Stimulated activated CD8-positive, alpha-beta memory T cell treated with anti-CD3 and anti-CD28 coated beads, Interleukin-7, amount 100 ng/mL, for 48 hours (primary cell): ENCODE results near the gene LCP1.
"Not testable (repeated sequence)": the region's sequence is repeated elsewhere in the genome, so short reads cannot be mapped to it uniquely, and the experiment has no call there.

Source experiments
- DNase-seq, 2 donors: peaks; one replicate each; pipeline ENCODE4 v3.0.0-alpha.2; 2020; ENCODE audit warnings: low read depth in 1 of 2; ENCODE audit errors: extremely low read depth in 1 of 2

Gene LCP1, protein sequence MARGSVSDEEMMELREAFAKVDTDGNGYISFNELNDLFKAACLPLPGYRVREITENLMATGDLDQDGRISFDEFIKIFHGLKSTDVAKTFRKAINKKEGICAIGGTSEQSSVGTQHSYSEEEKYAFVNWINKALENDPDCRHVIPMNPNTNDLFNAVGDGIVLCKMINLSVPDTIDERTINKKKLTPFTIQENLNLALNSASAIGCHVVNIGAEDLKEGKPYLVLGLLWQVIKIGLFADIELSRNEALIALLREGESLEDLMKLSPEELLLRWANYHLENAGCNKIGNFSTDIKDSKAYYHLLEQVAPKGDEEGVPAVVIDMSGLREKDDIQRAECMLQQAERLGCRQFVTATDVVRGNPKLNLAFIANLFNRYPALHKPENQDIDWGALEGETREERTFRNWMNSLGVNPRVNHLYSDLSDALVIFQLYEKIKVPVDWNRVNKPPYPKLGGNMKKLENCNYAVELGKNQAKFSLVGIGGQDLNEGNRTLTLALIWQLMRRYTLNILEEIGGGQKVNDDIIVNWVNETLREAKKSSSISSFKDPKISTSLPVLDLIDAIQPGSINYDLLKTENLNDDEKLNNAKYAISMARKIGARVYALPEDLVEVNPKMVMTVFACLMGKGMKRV

DNA sequence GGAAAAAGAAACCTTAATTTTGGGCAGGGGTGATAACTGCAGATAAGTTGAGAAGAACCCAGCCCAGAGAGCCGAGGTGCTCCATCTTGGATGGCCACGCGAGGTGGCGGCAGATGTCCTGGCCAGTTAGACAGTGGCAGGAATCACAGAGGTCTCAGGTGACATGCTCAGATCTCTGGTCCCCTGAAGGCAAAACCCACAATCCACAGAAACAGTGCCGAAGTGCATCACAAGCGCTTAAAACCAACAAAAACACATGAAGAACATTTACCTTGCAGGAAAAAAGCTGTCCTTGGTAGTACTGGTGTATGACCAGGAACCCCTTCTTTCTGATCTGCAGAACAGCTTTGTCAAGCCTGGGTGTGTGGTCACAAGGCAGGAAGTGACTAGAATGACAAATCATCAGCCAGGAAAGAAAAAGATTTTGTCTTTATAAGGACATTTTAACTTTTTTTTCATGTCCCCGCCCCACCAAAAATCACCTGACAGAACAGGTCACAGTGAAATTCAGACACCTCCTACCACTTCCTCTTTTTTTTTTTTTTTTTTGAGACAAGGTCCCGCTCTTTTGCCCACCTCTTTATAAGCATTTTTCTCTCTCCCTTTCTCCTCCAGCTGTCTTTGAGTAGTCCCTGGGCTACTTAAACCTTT, at the start of gene LCP1:
Gene LCP1 (minus strand): TSS at position 338 of the 651 bp plus-strand sequence. CDS start 22,515 bp downstream, outside the sequence.
- DNase-seq: peak in 1 of 2 donors; percentile 73

DNA sequence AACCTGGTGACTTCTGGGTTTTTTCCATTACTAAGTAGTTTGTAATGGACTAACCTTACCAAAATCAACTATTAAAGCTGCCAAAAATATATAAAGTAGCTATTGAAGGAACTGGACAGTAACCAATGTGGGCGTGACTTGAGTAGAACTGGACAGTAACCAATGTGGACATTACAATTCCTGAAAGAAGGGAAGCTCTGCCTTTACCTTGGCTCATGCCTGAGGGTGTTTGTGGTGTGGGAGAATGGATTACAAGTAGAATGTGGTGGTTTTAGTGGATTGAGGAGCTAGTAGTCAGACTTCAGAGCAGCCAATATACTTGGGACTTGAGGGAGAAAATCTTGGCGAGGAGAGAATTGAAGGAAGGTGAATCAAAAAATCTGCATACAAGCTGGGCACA, 47.3 kb upstream of the LCP1 start:
- no peak for DNase-seq

DNA sequence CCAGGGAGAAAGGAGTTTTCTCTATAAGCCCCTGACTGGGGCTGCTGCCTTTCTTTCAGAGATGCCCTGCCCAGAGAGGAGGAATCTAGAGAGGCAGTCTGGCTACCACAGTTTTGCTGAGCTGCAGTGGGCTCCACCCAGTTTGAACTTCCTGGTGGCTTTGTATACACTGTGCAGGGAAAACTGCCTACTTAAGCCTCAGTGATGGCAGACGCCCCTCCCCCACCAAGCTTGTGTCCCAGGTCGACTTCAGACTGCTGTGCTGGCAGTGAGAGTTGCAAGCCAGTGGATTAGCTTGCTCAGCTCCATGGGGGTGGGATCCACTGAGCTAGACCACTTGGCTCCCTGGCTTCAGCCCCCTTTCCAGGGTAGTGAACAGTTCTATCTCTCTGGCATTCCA, 38.3 kb upstream of the LCP1 start:
- not testable (repeated sequence) for DNase-seq

DNA sequence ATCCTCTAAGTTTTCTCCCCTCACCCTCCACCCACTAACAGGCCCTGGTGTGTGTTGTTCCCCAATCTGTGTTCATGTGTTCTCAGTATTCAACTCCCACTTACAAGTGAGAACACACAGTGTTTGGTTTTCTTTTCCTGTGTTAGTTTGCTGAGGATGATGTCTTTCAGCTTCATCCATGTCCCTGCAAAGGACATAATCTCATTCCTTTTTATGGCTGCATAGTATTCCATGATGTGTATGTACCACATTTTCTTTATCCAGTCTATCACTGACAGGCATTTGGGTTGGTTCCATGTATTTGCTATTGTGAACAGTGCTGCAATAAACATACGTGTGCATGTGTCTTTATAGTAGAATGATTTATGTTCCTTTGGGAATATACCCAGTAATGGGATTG, 32.8 kb upstream of the LCP1 start:
- not testable (repeated sequence) for DNase-seq

DNA sequence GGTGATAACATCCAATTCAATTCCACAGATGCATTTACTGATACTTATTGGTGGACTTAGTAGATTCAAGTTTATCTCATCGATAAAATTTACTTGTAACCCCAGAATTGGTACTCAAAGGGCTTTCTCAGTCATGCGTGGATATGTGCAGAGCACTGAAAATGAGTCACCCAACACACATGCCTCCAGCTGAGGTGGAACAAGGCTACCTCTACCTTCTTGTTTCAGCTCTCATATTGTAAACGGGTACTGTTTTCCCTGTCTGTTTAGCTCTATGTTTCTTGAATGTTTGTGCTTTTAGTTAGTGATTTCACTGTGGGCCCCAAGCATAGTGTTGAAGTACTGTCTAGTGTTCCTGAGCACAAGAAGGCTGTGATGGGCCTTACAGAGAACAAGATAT, 31.3 kb upstream of the LCP1 start:
- no peak for DNase-seq

DNA sequence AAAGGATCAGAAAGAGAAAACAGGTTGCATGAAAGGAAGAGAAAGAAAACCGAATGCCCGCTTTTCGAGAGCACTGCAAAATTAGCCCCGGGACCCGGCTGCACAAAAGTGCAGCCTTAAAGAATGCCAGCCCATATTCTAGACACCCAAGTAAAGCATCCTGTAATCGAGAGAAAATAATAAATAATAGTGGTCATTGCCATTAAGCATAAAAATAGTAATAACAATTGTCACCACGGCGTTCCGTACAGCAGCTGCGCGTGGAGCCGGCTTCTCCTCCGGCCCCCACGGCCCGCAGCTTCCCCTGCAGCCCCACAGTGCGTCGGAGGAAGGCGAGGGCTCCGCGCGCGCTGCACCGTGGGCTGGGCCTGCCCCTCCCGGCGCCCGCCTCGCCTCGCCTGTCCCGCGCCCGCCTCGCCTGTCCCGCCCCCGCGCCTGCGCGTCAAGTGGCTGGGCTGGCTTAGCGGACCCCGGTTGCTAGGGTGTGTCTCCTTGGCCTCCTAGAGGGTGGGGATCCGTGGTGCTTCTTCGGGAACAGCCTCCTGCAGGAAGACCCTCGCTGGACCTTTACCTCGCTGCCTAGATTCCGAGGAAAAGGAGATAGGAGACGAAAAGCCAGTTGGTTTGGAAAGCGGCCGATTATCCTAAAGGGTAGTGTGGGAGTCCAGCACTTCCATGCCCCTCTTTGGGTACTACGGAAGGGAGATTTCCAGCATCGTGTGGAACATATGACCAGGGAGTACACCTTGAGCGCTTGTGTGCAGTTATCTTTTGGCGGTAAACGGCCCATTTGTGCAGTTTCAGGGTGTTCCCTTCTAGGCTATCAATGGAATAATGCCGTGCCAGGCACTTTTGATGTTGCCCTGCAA, 29.7 kb upstream of the LCP1 start, which contains the start of gene LRRC63:
Gene LRRC63 (plus strand): TSS at position 446 of the 869 bp plus-strand sequence. CDS start 1,107 bp downstream, outside the sequence.
- peak; percentile 80 to 84 for DNase-seq

DNA sequence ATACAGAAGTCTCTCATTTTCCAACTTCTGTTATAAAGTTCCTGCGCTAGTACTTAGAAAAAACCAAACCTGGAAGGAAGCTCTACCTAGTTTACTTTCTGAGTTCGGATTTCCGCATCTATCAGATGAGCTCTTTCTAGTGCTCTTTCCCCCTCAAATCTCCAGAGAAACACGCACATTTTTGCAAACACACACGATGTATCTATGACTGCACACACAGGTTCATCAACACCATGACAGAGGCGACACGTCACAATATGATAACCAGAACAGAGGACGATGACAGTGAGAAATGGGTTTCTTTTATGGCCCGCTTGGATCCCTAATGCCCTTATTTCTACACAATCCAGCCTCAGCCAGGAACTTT, 29.1 kb upstream of the LCP1 start:
- DNase-seq: peak in 1 of 2 donors; percentile 12

DNA sequence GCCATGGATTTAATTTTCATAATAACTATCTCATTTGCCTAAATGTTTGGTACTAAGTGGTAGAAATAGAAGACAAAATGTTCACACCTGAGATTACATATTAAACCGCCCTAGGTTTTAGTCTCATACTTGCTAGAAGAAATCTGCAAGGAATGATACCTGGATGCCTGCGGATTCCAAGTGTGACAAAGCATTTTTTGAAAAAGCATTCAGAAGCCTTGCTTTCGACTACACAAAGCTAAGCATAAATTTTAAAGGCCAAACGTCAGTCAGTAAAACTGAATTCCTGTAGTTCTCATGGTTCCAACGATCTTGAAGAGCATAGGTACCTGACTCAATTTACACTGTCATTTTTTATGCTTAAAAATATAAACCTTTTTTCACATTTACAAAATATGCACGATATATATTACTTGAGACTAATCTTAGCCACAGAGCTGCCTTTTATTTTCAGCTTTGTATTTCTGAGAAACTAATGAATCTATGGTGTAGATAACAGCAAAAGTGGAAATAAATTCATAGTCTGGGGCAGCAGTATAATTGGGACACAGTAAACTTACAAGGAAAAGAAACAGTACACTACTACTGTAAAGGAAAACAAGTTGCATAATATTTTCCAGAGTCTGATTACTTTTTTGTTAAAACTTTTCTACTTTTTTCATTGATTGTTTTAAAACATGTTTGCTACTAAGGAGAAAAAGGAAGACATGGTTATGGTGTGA, 28.5 kb upstream of the LCP1 start:
- no peak for DNase-seq

DNA sequence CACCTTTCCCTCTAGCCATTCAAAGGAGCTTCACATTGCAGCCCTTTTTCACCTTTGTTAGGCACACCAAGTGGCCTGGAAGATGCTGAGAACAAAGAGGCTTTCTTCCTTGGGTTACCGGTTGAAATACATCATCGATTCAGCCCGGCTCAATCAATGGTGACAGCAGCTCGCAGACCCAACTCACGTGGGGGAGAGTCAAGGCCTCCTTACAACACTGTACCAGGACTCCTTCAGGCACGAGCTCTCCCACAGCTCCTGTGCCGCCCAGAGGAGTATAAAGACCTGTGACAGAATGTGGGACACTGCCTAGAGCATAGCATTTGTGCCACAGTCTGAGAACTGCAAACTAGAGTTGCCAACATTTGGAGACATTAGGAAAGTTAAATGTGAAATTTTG, 25.9 kb upstream of the LCP1 start:
- DNase-seq: no peak

DNA sequence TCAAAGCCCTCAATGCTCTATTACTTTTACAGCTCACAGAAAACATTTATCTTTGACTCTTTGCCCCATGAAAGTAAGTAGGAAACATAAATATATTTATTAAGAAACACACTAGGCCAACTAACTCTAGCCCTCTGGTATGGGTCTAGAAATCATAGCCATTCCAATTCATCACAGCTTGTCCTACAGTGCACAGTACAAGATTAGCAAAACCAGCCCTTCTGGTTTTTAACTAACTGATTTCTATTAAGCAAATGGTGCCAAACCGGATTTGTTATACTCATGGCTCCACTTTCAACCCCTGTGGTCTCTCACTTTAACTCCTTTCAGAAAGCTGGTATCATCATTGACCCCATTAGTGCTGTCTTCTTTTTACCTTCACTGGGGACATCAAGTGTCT, 24.2 kb upstream of the LCP1 start:
- no peak for DNase-seq

DNA sequence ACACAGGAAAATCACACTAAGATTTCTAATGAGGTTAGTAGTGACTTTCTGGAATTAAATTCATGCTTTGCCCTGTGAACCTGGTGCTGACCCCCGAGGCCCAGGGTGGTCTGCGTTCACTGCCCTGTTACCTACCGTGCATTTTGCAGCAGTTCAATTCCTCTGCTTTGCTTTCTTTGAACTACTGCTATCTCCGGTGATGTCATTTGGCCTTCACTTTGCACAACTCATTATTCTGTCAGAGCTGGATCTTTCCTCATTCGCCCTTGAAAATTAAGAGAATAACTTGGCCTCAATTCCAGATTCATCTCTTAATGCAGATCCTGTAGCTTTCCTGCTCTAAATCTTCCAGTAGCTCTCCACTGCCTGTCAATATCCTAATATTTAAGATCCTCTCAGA, 21.0 kb upstream of the LCP1 start:
- no peak for DNase-seq

DNA sequence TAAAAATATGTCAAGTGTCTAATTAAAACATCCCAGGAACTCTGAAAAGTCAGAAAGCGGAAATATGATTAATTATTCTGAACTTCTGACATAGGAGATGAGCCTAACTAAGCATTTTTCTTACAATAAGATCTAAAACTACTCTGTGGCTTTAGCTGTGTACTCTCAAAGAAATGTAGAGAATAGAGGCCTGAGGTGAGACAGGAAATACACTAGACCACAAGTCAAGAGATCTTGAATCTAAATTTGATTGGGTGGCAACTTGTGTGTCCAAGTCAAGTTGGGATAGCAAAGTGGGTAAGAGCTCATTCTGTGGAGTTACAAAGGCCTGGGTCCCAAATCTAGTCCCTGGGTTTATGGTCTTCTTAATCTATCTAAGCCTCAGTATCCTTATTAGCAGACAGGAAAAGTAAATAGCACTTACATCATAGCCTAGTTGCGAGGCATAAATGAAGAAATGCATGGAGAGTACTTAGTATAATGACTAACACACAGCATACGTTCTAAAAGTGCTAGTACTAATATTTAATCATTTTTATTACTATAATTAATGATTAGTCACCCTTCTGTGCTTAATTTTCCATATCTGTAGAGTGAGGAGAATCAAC, 20.3 kb upstream of the LCP1 start:
- no peak for DNase-seq

DNA sequence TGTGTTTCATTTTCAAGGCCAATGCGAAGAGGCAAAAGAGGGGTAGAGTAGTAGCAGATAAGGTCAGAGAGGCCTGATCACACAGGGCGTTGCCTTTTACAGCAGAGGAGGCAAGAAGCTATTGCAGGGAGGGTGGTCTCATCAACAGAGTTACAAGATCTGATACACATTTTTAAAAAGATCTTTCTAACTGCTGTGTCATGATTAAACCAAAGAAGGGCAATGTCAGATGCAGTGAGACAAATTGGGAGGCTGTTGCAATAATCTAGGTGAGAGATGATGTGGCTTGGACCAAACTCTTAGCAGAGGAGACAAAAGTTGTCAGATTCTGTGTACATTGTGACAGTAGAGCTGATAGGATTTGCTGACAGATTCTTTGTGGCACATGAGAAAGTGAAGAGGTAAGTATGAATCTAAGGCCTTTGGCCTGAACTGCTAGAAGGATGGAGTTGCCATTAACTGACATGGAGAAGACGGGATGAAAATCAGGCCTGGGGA, 16.8 kb upstream of the LCP1 start:
- no peak for DNase-seq

DNA sequence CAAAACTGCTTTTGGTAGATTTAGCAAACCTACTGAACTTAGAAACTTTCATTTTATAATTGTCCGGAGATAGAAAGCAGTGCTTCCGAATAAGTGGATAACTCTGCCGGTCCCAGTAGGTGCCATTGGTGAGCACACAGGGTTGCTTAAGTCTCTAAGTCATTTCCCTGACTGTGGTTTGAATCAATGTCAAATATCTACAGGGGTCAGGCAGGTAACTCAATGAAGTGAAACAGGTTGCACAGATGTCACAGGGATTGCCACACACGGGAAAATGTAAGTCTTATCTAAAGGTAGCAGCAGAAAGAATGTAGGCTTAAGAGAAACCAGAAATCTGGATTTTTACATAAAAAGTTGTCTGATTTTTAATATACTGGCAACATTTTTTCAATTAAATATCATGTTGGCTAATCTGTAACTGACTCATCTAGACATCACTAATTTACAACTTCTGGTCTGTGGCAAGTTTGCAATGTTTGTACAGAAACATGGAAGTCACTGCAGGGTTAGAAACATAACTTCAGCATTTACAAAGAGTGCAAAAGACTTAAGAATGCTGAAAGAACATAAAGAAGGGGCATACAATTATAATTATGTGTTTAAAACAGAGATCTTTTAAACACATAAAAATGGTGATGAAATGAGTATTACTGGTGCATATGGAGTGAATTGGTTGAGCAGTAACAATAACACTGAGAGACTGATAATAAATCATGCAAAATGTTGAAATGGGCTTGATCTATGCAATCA, 15.5 kb upstream of the LCP1 start:
- no peak for DNase-seq

DNA sequence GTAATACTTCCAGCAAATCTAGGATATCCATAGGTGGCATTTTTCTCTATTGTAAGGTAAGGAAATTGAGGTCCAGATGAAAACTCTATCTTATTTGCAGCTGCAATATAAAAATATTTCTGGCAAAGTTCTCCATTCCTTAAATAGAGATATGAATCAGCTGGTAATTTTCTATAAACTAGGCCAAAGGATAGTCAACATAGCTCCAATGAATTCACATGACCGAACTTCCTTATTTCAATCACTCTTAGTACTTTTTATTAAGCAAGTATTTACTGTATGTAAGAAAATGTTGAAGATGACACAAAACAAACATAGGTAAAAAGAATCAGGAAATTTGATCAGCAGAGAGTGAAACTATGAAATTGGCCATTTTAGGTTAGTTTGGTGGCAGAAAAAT, 13.0 kb upstream of the LCP1 start:
- no peak for DNase-seq

DNA sequence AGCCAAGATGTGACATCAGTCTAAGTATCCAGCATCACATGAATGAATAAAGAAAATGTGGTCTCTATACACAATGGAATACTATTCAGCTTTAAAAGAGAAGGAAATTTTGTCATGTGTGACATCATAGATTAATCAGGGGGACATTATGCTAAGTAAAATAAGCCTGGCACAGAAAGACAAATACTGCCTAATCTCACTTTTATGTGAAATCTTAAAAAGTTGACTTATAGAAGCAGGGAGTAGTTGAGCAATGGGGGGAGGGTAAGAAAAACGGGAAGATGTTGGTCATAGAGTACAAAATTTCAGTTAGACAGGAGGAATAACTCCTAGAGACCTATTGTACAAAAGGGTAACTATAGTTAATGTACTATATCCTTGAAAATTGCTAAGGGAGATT, 10.4 kb upstream of the LCP1 start:
- DNase-seq: no peak

DNA sequence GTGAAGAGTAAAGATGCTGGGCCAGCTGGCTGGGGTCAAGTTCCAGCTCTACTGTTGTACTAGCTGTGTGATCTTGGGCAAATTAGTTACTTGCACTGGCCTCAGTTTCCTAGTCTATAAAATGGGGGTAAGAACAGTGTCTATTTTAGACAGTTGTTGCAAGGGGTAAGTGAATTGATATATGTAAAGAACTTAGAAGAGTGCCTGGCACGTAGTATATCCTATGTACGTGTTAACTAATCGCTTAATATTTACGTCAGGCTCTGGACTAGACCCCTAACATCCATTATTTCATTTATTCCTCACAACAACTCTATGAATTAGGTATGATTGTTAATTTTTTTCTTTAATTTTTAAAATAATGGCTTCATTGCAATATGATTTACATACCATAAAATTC, 3.7 kb upstream of the LCP1 start:
- no peak for DNase-seq

DNA sequence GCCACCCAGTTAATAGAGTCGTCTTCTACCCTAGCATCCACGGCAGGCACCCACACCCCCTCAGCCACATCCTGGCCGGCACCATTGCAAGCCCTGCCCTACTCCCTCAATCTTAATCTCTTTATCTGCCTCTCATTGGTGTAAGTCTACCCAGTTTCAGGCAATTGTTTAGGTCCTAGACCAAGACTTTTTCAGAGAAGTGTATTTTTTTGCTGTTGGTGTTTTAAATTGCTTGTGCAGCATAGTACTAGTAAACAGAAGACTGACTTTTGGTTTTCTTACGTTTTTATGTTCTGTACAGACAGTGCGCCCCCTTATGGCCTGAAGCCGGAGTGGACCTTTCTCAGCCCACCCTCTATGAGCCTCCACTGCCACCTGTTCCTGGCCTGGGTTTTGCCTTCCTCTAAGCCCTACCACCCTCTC, 2.3 kb upstream of the LCP1 start:
- DNase-seq: peak in 1 of 2 donors; percentile 64
